Right lobe of liver (tissue), 6 donors: ENCODE measurements around the gene MINK1. TPM values are rescaled to one million over a fixed set of nuclear protein-coding genes. Genes with fewer than 3 reads are reported as not detected.

Source experiments
- ATAC-seq, 4 donors: fragments of 200-7000 bp; cut with Tn5 transposase; one replicate each; pipeline ENCODE4 v1.9.1; 2020; ENCODE audit warnings: mild to moderate bottlenecking in 4 of 4, moderate library complexity in 4 of 4
- DNase-seq, 3 donors: peaks; one replicate each; pipeline ENCODE4 v3.0.0-alpha.2; 2020
- H3K27ac ChIP-seq, 3 donors: fragments of 200-600 bp; one replicate each; pipeline ENCODE4 v1.8.0; 2022
- H3K27me3 ChIP-seq, 2 donors: fragments of 200-600 bp; one replicate each; pipeline ENCODE4 v1.8.0; 2022
- H3K36me3 ChIP-seq, 4 donors: fragments of 200-600 bp; sonication (generic) in 1 of 4; one replicate each; pipeline versions ENCODE4 v1.5.1 to v1.8.0; 2017 to 2022; ENCODE audit warnings: control low read depth in 1 of 4
- H3K4me1 ChIP-seq, 4 donors: fragments of 200-600 bp; sonication (generic) in 1 of 4; one replicate each; pipeline versions ENCODE4 v1.5.1 to v1.8.0; 2017 to 2022; ENCODE audit warnings: control low read depth in 1 of 4
- H3K4me3 ChIP-seq, 3 donors: fragments of 200-600 bp; one replicate each; pipeline ENCODE4 v1.8.0; 2022
- H3K9me3 ChIP-seq, 4 donors: fragments of 200-600 bp; sonication (generic) in 1 of 4; one replicate each; pipeline versions ENCODE4 v1.5.1 to v1.8.0; 2017 to 2022; ENCODE audit warnings: control low read depth in 1 of 4
- POLR2A ChIP-seq: fragments of 450-650 bp; IDR thresholded peaks from one replicate; pipeline ENCODE4 v1.6.1; 2017; ENCODE audit warnings: antibody characterized with exemption, mild to moderate bottlenecking
- WGBS: methylation state at CpG from one replicate; pipeline ENCODE4 v1.1.6; 2018; ENCODE audit warnings: low coverage, low lambda C conversion rate; ENCODE audit not compliant: insufficient coverage; ENCODE audit errors: missing lambda C conversion rate; 5-methylcytosine and 5-hydroxymethylcytosine counted together
- intact Hi-C, 2 donors: fragments of 100-400 bp; cut with DNase I; formaldehyde crosslinking; loops; one replicate each; pipeline versions ENCODE4 v1.11.2 to v1.14.1; 2022
- total RNA-seq, 6 experiments: library from RNA; depleted of rRNA in 2 of 6; stranded (reverse); fragments of >200 nt in 2 of 6; fragmentation: NEBNext Ultra II Directional in 3 of 6; extraction: Animal tissue kit (Norgen Biotek cat#: 25700) in 3 of 6; gene quantifications; one replicate each; pipeline versions ENCODE4 v1.1.0 to v1.2.4, GENCODE V29; 2016 to 2023
- TF ChIP-seq, protein P1 (sequence below), 4 donors: fragments of 200-600 bp in 3 of 4; fragments of 450-650 bp in 1 of 4; IDR thresholded peaks; one replicate each; pipeline versions ENCODE4 v1.5.1 to v1.8.0; 2016 to 2022; ENCODE audit warnings: antibody characterized with exemption in 4 of 4, mild to moderate bottlenecking in 2 of 4
- donor health status: DM: no; HTN: yes; CAD: no.
- donor health status: DM: no; HTN: no; CAD: no.
- donor health status: DM: no; HTN: no; CAD: no.
- donor health status: DM: no; HTN: yes; CAD: no.
- donor health status: DM: no; HTN: yes; CAD: no.

The MINK1 gene
- total RNA-seq, 6 experiments from 2014 or later: 20.3 to 42.5 (median 28.0) TPM

DNA sequence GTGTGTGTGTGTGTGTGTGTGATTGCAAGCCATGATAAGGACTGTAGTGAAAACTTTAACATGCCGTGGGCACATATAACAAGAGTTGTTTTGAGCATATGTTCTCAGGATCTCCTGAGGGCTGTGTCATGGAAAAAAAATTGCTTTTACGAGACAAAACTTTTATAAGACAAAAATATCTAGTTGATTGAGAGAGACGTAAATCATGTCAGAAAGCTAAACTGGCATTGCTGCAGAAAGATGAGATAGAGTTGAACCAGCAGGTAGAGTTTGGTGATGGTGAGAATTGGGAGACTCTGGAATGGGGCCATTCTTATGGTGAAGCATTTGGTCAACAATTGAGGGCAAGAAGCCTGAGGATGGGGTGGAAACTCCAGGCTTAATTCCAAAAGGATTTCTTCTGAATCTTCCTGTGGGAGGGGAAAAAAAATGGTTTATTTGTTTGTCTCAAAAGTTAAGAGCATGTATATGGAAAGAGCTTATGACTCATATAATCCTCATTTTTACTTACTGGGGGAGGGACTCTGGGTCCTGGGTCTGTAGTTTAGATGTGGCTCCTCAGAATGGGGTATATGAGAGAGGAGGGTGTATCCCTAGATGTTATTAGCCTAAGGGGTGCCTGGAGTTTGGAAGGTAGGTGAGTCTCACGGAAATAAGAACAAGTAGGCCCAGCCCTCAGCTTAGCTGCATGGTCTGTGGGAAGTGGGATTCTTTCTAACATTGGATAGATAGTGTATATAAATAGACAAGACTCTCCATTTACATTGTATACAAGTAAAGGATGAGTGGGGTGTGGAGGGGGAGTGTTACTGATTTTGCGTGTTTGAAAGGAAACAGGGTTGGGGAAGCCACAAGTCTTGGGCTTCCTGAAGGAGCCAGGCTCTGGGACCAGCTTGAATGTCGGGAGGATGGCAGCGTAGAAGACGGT lies 7.1 kb downstream of the MINK1 start:
- intact Hi-C loops: no loop called here
- H3K27ac ChIP-seq: no peak overlapping the region
- H3K4me1 ChIP-seq: peaks cover 0 to 12% (median 6%) of the 10 kb centered on the region in 4 donors
- H3K27me3 ChIP-seq: no peaks in the 10 kb centered on the region
- H3K36me3 ChIP-seq: no peaks in the 10 kb centered on the region
- ATAC-seq: no peak
- no peak for DNase-seq
- TF ChIP-seq, protein P1, sequence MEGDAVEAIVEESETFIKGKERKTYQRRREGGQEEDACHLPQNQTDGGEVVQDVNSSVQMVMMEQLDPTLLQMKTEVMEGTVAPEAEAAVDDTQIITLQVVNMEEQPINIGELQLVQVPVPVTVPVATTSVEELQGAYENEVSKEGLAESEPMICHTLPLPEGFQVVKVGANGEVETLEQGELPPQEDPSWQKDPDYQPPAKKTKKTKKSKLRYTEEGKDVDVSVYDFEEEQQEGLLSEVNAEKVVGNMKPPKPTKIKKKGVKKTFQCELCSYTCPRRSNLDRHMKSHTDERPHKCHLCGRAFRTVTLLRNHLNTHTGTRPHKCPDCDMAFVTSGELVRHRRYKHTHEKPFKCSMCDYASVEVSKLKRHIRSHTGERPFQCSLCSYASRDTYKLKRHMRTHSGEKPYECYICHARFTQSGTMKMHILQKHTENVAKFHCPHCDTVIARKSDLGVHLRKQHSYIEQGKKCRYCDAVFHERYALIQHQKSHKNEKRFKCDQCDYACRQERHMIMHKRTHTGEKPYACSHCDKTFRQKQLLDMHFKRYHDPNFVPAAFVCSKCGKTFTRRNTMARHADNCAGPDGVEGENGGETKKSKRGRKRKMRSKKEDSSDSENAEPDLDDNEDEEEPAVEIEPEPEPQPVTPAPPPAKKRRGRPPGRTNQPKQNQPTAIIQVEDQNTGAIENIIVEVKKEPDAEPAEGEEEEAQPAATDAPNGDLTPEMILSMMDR (IDR thresholded peaks at IDR 0.05): no peak
- no peak for TF ChIP-seq POLR2A
- 75% methylated on average over 8 of the region's 8 CpGs for WGBS
- H3K4me3 ChIP-seq: no peak overlapping the region
- H3K9me3 ChIP-seq: no peaks in the 10 kb centered on the region

DNA sequence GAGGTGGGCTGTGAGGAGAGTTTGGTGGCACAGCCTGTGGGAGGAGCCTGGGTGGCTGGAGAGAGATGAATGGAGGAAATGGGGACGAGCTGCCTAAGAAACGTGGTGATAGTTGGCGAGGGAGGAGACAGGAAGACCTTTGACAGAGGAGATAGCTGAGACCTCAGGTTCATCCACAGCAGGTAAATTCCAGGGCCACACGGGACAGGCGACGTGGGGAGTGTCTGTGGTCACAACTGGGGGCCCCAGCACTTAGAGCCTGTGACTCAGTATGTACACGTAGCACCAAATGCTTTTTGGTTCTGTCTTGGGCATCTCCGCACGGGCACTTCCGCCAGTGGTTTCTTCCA lies 7.7 kb downstream of the MINK1 start:
- Histone ChIP-seq H3K9me3 (no peaks in the 10 kb centered on the region), H3K27me3 (no peaks in the 10 kb centered on the region), H3K27ac (no peak overlapping the region), H3K4me3 (no peak overlapping the region), H3K4me1 (peaks cover 0 to 5% (median 1%) of the 10 kb centered on the region in 4 donors), H3K36me3 (no peaks in the 10 kb centered on the region)
- 50% methylated on average over 2 of the region's 10 CpGs for WGBS
- ATAC-seq: no peak
- no peak for DNase-seq
- TF ChIP-seq, protein P1 (IDR thresholded peaks at IDR 0.05): no peak
- intact Hi-C loops: no loop called here

DNA sequence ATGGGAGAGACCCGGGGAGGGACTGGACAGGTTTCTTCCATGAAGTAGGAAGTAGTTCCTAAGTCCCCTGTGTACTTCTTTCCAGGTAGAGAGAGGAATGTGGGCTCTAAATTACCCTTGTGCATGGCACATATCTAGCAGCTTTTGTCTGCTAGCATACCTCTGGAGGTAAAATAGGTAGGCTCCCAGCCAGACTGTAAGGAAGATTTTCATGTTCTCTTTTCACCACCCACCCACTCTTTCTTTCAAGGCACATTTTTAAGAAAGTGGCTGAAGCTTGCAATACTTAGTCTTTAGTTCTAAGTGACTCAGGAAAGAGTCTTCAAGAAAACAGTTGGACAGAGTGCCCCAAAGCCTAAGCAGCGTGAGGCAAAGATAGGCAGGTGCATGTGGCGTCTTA lies 9.2 kb downstream of the MINK1 start:
- Histone ChIP-seq H3K27me3 (no peaks in the 10 kb centered on the region), H3K36me3 (no peaks in the 10 kb centered on the region), H3K9me3 (no peaks in the 10 kb centered on the region), H3K27ac (no peak overlapping the region), H3K4me3 (no peak overlapping the region), H3K4me1 (peaks cover 0 to 3% (median 0%) of the 10 kb centered on the region in 4 donors)
- DNase-seq: no peak
- no peak for TF ChIP-seq POLR2A
- TF ChIP-seq, protein P1 (IDR thresholded peaks at IDR 0.05): no peak
- intact Hi-C loops: no loop called here
- no peak for ATAC-seq
- 93% methylated on average over 2 of the region's 3 CpGs for WGBS

DNA sequence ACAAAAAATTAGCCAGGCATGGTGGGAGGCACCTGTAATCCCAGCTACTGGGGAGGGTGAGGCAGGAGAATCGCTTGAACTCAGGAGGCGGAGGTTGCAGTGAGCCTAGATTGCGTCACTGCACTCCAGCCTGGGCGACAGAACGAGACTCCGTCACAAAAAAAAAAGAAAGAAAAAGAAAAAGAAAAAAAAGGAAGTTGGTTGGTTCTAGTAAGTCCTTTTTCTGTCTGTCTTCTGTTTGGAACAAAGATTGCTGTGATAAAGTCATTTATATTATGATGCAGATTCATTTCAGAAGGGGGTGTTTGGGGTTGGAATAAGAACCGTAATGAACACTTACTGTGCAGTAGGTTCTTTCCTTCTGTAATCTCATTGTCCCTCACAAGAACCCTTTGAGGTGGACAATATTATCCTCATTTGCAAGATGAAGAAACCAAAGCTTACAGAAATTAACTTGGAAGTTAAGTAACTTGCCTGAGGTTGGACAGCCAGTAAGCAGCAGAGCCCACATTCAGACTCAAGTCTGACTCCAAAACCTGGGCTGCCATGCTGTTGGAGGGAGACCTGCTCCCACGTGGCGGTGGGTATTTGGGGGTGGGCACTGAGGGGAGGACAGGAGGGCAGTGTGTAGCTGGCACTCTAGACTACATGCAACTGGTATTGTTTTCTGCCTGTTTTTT lies 10.3 kb downstream of the MINK1 start:
- intact Hi-C loops: no loop called here
- Histone ChIP-seq H3K27ac (no peak overlapping the region), H3K9me3 (no peaks in the 10 kb centered on the region), H3K4me3 (no peak overlapping the region), H3K36me3 (no peaks in the 10 kb centered on the region), H3K27me3 (no peaks in the 10 kb centered on the region), H3K4me1 (no peaks in the 10 kb centered on the region)
- no peak for DNase-seq
- 64% methylated on average over 7 of the region's 9 CpGs for WGBS
- no peak for ATAC-seq
- no peak for TF ChIP-seq POLR2A

DNA sequence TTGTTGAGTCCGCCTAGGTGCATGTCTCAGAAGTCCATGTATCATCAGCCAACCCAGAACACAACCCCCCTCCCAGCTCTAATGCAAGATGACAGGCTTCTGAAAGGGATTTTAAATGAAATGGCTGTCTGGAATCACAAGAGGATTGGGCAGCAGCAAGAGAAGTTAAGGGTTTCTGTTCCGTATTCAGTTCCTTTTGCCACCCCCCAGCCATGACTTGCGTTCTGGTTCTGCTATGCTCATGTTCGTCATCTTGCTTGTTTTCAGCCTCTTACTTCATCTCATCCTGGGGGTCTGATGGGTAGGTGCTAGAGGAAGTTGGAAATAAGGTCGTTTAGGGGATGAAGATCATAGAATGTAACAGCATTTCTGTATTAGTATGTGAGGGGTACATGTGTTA lies 12.0 kb downstream of the MINK1 start:
- DNase-seq (no peak), ATAC-seq (peak; percentile 21 to 75 (median 46))
- Histone ChIP-seq H3K9me3 (no peaks in the 10 kb centered on the region), H3K27ac (no peak overlapping the region), H3K27me3 (no peaks in the 10 kb centered on the region), H3K36me3 (no peaks in the 10 kb centered on the region), H3K4me3 (no peak overlapping the region), H3K4me1 (no peaks in the 10 kb centered on the region)
- intact Hi-C loops: no loop called here
- TF ChIP-seq, protein P1 (IDR thresholded peaks at IDR 0.05): no peak
- no peak for TF ChIP-seq POLR2A
- WGBS: 71% methylated on average over 5 of the region's 5 CpGs
